NB4 (cell line): Measurements from ENCODE around the gene GAL.

Source experiments
- DNase-seq: peaks from one replicate; pipeline ENCODE4 v3.0.0; 2010; ENCODE audit warnings: low read depth
- H3K4me3 ChIP-seq: one replicate; pipeline ENCODE4 v1.5.1; 2011; ENCODE audit warnings: mild to moderate bottlenecking, low read depth, low read length, moderate library complexity
- CTCF ChIP-seq: IDR thresholded peaks from one replicate; pipeline ENCODE4 v1.5.1; 2012; ENCODE audit warnings: low read depth, low read length
- MAX ChIP-seq: IDR thresholded peaks from 2 replicates; pipeline ENCODE4 v1.6.1; 2011; ENCODE audit warnings: low read depth, low read length
- MYC ChIP-seq: IDR thresholded peaks from 2 replicates; pipeline ENCODE4 v1.6.1; 2011; ENCODE audit warnings: low read depth, low read length
- POLR2A ChIP-seq: IDR thresholded peaks from 2 replicates; pipeline ENCODE4 v1.6.1; 2011; ENCODE audit warnings: mild to moderate bottlenecking; ENCODE audit not compliant: insufficient read length; ENCODE audit errors: extremely low read depth

The GAL gene

GRCh38 chr11:68709062-68709461 is 24.7 kb downstream of the GAL start:
- peak; percentile 56 for TF ChIP-seq MAX
- no peak for TF ChIP-seq CTCF
- H3K4me3 ChIP-seq = no peak overlapping the region
- DNase-seq = no peak

- TF ChIP-seq MAX (no peak), CTCF (no peak), POLR2A (no peak), MYC (no peak)
- DNase-seq = no peak
- no peak overlapping the region for H3K4me3 ChIP-seq
Measured at GRCh38 chr11:68710409-68710808, 26.1 kb downstream of the GAL start.

- TF ChIP-seq CTCF = no peak
- no peak for TF ChIP-seq MAX
- TF ChIP-seq MYC = no peak
- TF ChIP-seq POLR2A = no peak
- no peak overlapping the region for H3K4me3 ChIP-seq
- DNase-seq = no peak
Measured at GRCh38 chr11:68711114-68711513, 26.8 kb downstream of the GAL start.

- no peak for TF ChIP-seq POLR2A
- TF ChIP-seq CTCF = no peak
- no peak for TF ChIP-seq MYC
- TF ChIP-seq MAX = no peak
- no peak for DNase-seq
- H3K4me3 ChIP-seq = no peak overlapping the region
Measured at GRCh38 chr11:68714060-68714856, 29.9 kb downstream of the GAL start.

GRCh38 chr11:68715456-68716122 is 31.2 kb downstream of the GAL start:
- TF ChIP-seq CTCF (no peak), MAX (no peak), MYC (no peak), POLR2A (no peak)
- no peak overlapping the region for H3K4me3 ChIP-seq
- DNase-seq = no peak
